ENCODE measurements around the gene POLR3K.

Gene POLR3K

DNA sequence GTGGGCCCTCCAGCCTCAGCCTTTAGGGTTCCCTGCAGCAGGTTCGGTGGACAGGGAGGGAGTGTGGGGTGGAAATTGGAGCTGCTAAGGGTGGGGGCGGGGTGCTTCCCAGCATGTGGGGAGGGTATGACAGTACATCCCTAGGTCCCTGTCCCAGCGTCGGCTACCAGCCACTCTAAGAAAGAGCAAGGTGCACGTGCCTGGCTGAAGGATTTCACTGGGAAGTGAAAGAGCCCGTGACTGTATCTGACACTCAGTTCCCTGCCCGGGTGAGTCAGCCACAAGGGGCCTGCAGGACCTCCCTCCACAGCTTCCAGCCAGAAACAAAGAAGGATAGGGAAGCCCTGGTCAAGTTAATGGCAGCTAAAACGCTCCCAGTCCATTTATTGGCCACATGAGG lies 4.3 kb upstream of the POLR3K start:
- H3K4me2 ChIP-seq (ENCODE audit: insufficient read depth, low read length) = no peak overlapping the region
- TF ChIP-seq CTCF (IDR thresholded peaks at IDR 0.05; ENCODE audit: borderline replicate concordance, extremely low read depth, low read length, poor library complexity, severe bottlenecking) (no peak), EZH2 (IDR thresholded peaks at IDR 0.05; ENCODE audit: borderline replicate concordance, low read depth, low read length, severe bottlenecking) (no peak)
- H3K4me1 ChIP-seq (ENCODE audit: insufficient read depth, low read length) = peaks cover 20% of the 10 kb centered on the region
- H3K27ac ChIP-seq (ENCODE audit: low read length) = no peak overlapping the region
- peaks cover 8% of the 10 kb centered on the region; the same call in 1 of the 2 replicates for H4K20me1 ChIP-seq (ENCODE audit: insufficient read depth, low read length)
- no peak overlapping the region for H2AFZ ChIP-seq (ENCODE audit: low read depth, low read length)
- DNase-seq (no peak), ATAC-seq (ENCODE audit: insufficient read depth, low read depth) (no peak)
- peaks cover 24% of the 10 kb centered on the region for H3K79me2 ChIP-seq (ENCODE audit: insufficient read depth, low read length)
- H3K9ac ChIP-seq (ENCODE audit: low read depth, low read length) = no peak overlapping the region
- H3K4me3 ChIP-seq (ENCODE audit: low read depth in 1 of 2, low read length in 2 of 2) = no peak overlapping the region
- H3K9me3 ChIP-seq (ENCODE audit: insufficient read depth, low read length, severe bottlenecking) = no peaks in the 10 kb centered on the region
- no peaks in the 10 kb centered on the region for H3K27me3 ChIP-seq (ENCODE audit: insufficient read depth, low read length, poor library complexity)
- peaks cover 32% of the 10 kb centered on the region for H3K36me3 ChIP-seq (ENCODE audit: insufficient read depth, low read length)

GRCh38 chr16:56231-56927 lies 3.0 kb upstream of the POLR3K start:
- Histone ChIP-seq H3K9ac (ENCODE audit: low read depth, low read length) (no peak overlapping the region), H3K36me3 (ENCODE audit: insufficient read depth, low read length) (peaks cover 34% of the 10 kb centered on the region), H3K4me1 (ENCODE audit: insufficient read depth, low read length) (peaks cover 33% of the 10 kb centered on the region), H3K27me3 (ENCODE audit: insufficient read depth, low read length, poor library complexity) (no peaks in the 10 kb centered on the region), H3K27ac (ENCODE audit: low read length) (no peak overlapping the region), H3K4me2 (ENCODE audit: insufficient read depth, low read length) (no peak overlapping the region), H3K4me3 (ENCODE audit: low read depth in 1 of 2, low read length in 2 of 2) (no peak overlapping the region), H3K79me2 (ENCODE audit: insufficient read depth, low read length) (peaks cover 37% of the 10 kb centered on the region), H2AFZ (ENCODE audit: low read depth, low read length) (no peak overlapping the region), H4K20me1 (ENCODE audit: insufficient read depth, low read length) (peaks cover 11% of the 10 kb centered on the region; the same call in 1 of the 2 replicates), H3K9me3 (ENCODE audit: insufficient read depth, low read length, severe bottlenecking) (no peaks in the 10 kb centered on the region)
- TF ChIP-seq EZH2 (IDR thresholded peaks at IDR 0.05; ENCODE audit: borderline replicate concordance, low read depth, low read length, severe bottlenecking) (no peak), CTCF (IDR thresholded peaks at IDR 0.05; ENCODE audit: borderline replicate concordance, extremely low read depth, low read length, poor library complexity, severe bottlenecking) (no peak)
- DNase-seq = no peak
- ATAC-seq (ENCODE audit: insufficient read depth, low read depth) = no peak

- Histone ChIP-seq H3K27me3 (ENCODE audit: insufficient read depth, low read length, poor library complexity) (no peaks in the 10 kb centered on the region), H3K4me1 (ENCODE audit: insufficient read depth, low read length) (peaks cover 40% of the 10 kb centered on the region), H2AFZ (ENCODE audit: low read depth, low read length) (no peak overlapping the region), H3K9ac (ENCODE audit: low read depth, low read length) (no peak overlapping the region), H4K20me1 (ENCODE audit: insufficient read depth, low read length) (peaks cover 18% of the 10 kb centered on the region; the same call in 1 of the 2 replicates), H3K9me3 (ENCODE audit: insufficient read depth, low read length, severe bottlenecking) (no peaks in the 10 kb centered on the region), H3K27ac (ENCODE audit: low read length) (no peak overlapping the region), H3K36me3 (ENCODE audit: insufficient read depth, low read length) (peaks cover 41% of the 10 kb centered on the region), H3K4me3 (ENCODE audit: low read depth in 1 of 2, low read length in 2 of 2) (no peak overlapping the region), H3K4me2 (ENCODE audit: insufficient read depth, low read length) (peak overlapping the region; percentile 79; the same call in 1 of the 2 replicates), H3K79me2 (ENCODE audit: insufficient read depth, low read length) (peaks cover 45% of the 10 kb centered on the region)
- ATAC-seq (ENCODE audit: insufficient read depth, low read depth) (no peak), DNase-seq (no peak)
- TF ChIP-seq CTCF (IDR thresholded peaks at IDR 0.05; ENCODE audit: borderline replicate concordance, extremely low read depth, low read length, poor library complexity, severe bottlenecking) (no peak), EZH2 (IDR thresholded peaks at IDR 0.05; ENCODE audit: borderline replicate concordance, low read depth, low read length, severe bottlenecking) (no peak)
These were observed 2.2 kb upstream of the POLR3K start for GRCh38 chr16:55571-56136.
